ENCODE results near the gene VOPP1.

Gene VOPP1

GRCh38 chr7:55595511-55595910 lies 23.2 kb upstream of the VOPP1 start:
- Histone ChIP-seq H3K4me1 (ENCODE audit: control insufficient read depth in 1 of 2, insufficient read depth in 1 of 2, low read depth in 1 of 2, low read length in 1 of 2) (no peaks in the 10 kb centered on the region), H3K9me3 (no peaks in the 10 kb centered on the region), H3K4me3 (ENCODE audit: low read depth in 1 of 2, low read length in 1 of 2) (no peak overlapping the region), H3K27me3 (peaks cover 4% of the 10 kb centered on the region), H3K36me3 (no peaks in the 10 kb centered on the region), H3K27ac (no peak overlapping the region)
- TF ChIP-seq CTCF (IDR thresholded peaks at IDR 0.05), result no peak

GRCh38 chr7:55594870-55595269 lies 22.6 kb upstream of the VOPP1 start:
- Histone ChIP-seq H3K9me3 (no peaks in the 10 kb centered on the region), H3K27me3 (no peaks in the 10 kb centered on the region), H3K4me3 (ENCODE audit: low read depth in 1 of 2, low read length in 1 of 2) (no peak overlapping the region), H3K36me3 (no peaks in the 10 kb centered on the region), H3K4me1 (ENCODE audit: control insufficient read depth in 1 of 2, insufficient read depth in 1 of 2, low read depth in 1 of 2, low read length in 1 of 2) (no peaks in the 10 kb centered on the region), H3K27ac (no peak overlapping the region)
- TF ChIP-seq CTCF (IDR thresholded peaks at IDR 0.05), result no peak

- TF ChIP-seq CTCF (IDR thresholded peaks at IDR 0.05), result no peak
- H3K9me3 ChIP-seq, result no peaks in the 10 kb centered on the region
- no peaks in the 10 kb centered on the region for H3K36me3 ChIP-seq
- H3K27ac ChIP-seq, result no peak overlapping the region
- H3K4me3 ChIP-seq (ENCODE audit: low read depth in 1 of 2, low read length in 1 of 2), result no peak overlapping the region
- H3K4me1 ChIP-seq (ENCODE audit: control insufficient read depth in 1 of 2, insufficient read depth in 1 of 2, low read depth in 1 of 2, low read length in 1 of 2), result no peaks in the 10 kb centered on the region
- H3K27me3 ChIP-seq, result no peaks in the 10 kb centered on the region
These were observed 22.1 kb upstream of the VOPP1 start for GRCh38 chr7:55594414-55594813.

- Histone ChIP-seq H3K36me3 (no peaks in the 10 kb centered on the region), H3K4me3 (ENCODE audit: low read depth in 1 of 2, low read length in 1 of 2) (no peak overlapping the region), H3K4me1 (ENCODE audit: control insufficient read depth in 1 of 2, insufficient read depth in 1 of 2, low read depth in 1 of 2, low read length in 1 of 2) (no peaks in the 10 kb centered on the region), H3K27ac (no peak overlapping the region), H3K27me3 (no peaks in the 10 kb centered on the region), H3K9me3 (no peaks in the 10 kb centered on the region)
- peak; percentile 60 for TF ChIP-seq CTCF (IDR thresholded peaks at IDR 0.05)
These were observed 21.4 kb upstream of the VOPP1 start for GRCh38 chr7:55593515-55594318.

- Histone ChIP-seq H3K27ac (no peak overlapping the region), H3K9me3 (no peaks in the 10 kb centered on the region), H3K27me3 (no peaks in the 10 kb centered on the region), H3K4me1 (ENCODE audit: control insufficient read depth in 1 of 2, insufficient read depth in 1 of 2, low read depth in 1 of 2, low read length in 1 of 2) (no peaks in the 10 kb centered on the region), H3K36me3 (no peaks in the 10 kb centered on the region), H3K4me3 (ENCODE audit: low read depth in 1 of 2, low read length in 1 of 2) (no peak overlapping the region)
- no peak for TF ChIP-seq CTCF (IDR thresholded peaks at IDR 0.05)
These were observed 20.8 kb upstream of the VOPP1 start for GRCh38 chr7:55593172-55593514.
